NCI-H774 (cell line): ENCODE data around the gene LUC7L.
"Not testable (repeated sequence)": the region's sequence is repeated elsewhere in the genome, so short reads cannot be mapped to it uniquely, and the experiment has no call there.

Experiments
- DNase-seq: peaks from one replicate; lab custom pipeline; 2025; lab: John Stamatoyannopoulos, UW

LUC7L gene

GRCh38 chr16:179211-180092 is 49.8 kb downstream of the LUC7L start:
- DNase-seq = no peak

- no peak for DNase-seq
Observed at GRCh38 chr16:178668-179015, 50.6 kb downstream of the LUC7L start.

GRCh38 chr16:177981-178667 is 51.1 kb downstream of the LUC7L start:
- DNase-seq = no peak

- DNase-seq = no peak
Observed at GRCh38 chr16:177394-177822, 51.8 kb downstream of the LUC7L start.

- not testable (repeated sequence) for DNase-seq
Observed at GRCh38 chr16:176477-177382, 52.5 kb downstream of the LUC7L start, which contains the start of gene HBA1. Gene HBA1, plus strand, starts transcription at chr16:176680. Its CDS starts 37 bp downstream, at chr16:176717.

- DNase-seq = not testable (repeated sequence)
Observed at GRCh38 chr16:176006-176405, 53.2 kb downstream of the LUC7L start.

- no peak for DNase-seq
Observed at GRCh38 chr16:175011-175949, 54.0 kb downstream of the LUC7L start.

GRCh38 chr16:173928-174769 is 55.1 kb downstream of the LUC7L start:
- DNase-seq = not testable (repeated sequence)

- not testable (repeated sequence) for DNase-seq
Observed at GRCh38 chr16:173211-173854, 55.9 kb downstream of the LUC7L start.

- not testable (repeated sequence) for DNase-seq
Observed at GRCh38 chr16:172374-172941, 56.8 kb downstream of the LUC7L start, which contains the start of gene HBA2. Gene HBA2, plus strand, starts transcription at chr16:172876. Its CDS starts 37 bp downstream, at chr16:172913.

- DNase-seq = no peak
Observed at GRCh38 chr16:170788-171187, 58.5 kb downstream of the LUC7L start.

- not testable (repeated sequence) for DNase-seq
Observed at GRCh38 chr16:170088-170507, 59.2 kb downstream of the LUC7L start.

GRCh38 chr16:169014-169413 is 60.2 kb downstream of the LUC7L start:
- no peak for DNase-seq

- no peak for DNase-seq
Observed at GRCh38 chr16:168424-168823, 60.8 kb downstream of the LUC7L start.

- DNase-seq = no peak
Observed at GRCh38 chr16:167122-167690, 62.0 kb downstream of the LUC7L start.

GRCh38 chr16:166375-167121 is 62.7 kb downstream of the LUC7L start:
- DNase-seq = no peak

- no peak for DNase-seq
Observed at GRCh38 chr16:165539-166374, 63.5 kb downstream of the LUC7L start, which contains the start of gene HBM. Gene HBM, plus strand, starts transcription at chr16:165978. Its CDS starts 20 bp downstream, at chr16:165998.
